HCT116 (cell line): ENCODE results near the gene AUTS2. TPM values are rescaled to one million over a fixed set of nuclear protein-coding genes. Genes with fewer than 3 reads are reported as not detected.

Experiments
- ATAC-seq: fragments of 200-7000 bp; cut with Tn5 transposase; 2 replicates; pipeline ENCODE4 v1.9.1; 2020; ENCODE audit warnings: mild to moderate bottlenecking, moderate library complexity
- BruUV-seq: library from RNA; stranded (reverse); fragments of 400-500 nt; replicated peaks from 2 replicates; lab custom pipeline; 2021; lab: Mats Ljungman, UMichigan
- CTCF ChIA-PET: fragments of 300-600 bp; sonication (Branson Sonifier 250); formaldehyde crosslinking; loops from one replicate; lab custom pipeline; 2021; ENCODE audit warnings: antibody characterized with exemption; lab: Charles Lee
- POLR2A ChIA-PET: fragments of 300-600, 350-600 bp; sonication (Branson Sonifier 250); formaldehyde crosslinking; loops from one replicate; lab custom pipeline; 2021; ENCODE audit warnings: antibody characterized with exemption; lab: Charles Lee
- RAD21 ChIA-PET, 2 experiments: fragments of 300-600 bp; sonication (Branson Sonifier 250); formaldehyde crosslinking; loops; one replicate each; lab custom pipeline; 2023; ENCODE audit warnings: low total read pairs in 2 of 2; ENCODE audit not compliant: uncharacterized antibody in 2 of 2, unreplicated experiment in 2 of 2, low non-redundant PET in 1 of 2; lab: Charles Lee
- DNase-seq: peaks from one replicate; pipeline ENCODE4 v3.0.0-alpha.2; 2010; ENCODE audit warnings: low read depth, low spot score
- H2AFZ ChIP-seq: fragments of 200-600 bp; shearing (Covaris generic), sonication (generic); 2 replicates; pipeline ENCODE4 v1.6.1; 2017; ENCODE audit warnings: low read depth, mixed run types, mixed read lengths, antibody characterized with exemption, low read length; ENCODE audit not compliant: poor library complexity, severe bottlenecking
- H3K27ac ChIP-seq: 2 replicates; pipeline ENCODE4 v1.5.1; 2012; ENCODE audit warnings: low read depth, low read length
- H3K27me3 ChIP-seq: fragments of 200-600 bp; sonication (generic); 2 replicates; pipeline ENCODE4 v1.6.1; 2016; ENCODE audit warnings: mixed run types, low read length, mixed read lengths; ENCODE audit not compliant: insufficient read depth
- H3K36me3 ChIP-seq, 2 experiments: fragments of 200-500 bp in 1 of 2; fragments of 200-600 bp in 1 of 2; sonication (Bioruptor generic) in 1 of 2; sonication (generic) in 1 of 2; 2 replicates each; pipeline versions ENCODE4 v1.5.1 to v1.6.1; 2014 to 2016; ENCODE audit warnings: low read length in 2 of 2, inconsistent platforms in 1 of 2, mixed read lengths in 1 of 2, mixed run types in 1 of 2; ENCODE audit not compliant: insufficient read depth in 2 of 2, control insufficient read depth in 1 of 2
- H3K4me1 ChIP-seq, 2 experiments: fragments of 200-600 bp in 1 of 2; sonication (generic) in 1 of 2; 2 replicates each; pipeline versions ENCODE4 v1.5.1 to v1.6.1; 2012 to 2017; ENCODE audit warnings: low read length in 2 of 2, inconsistent platforms in 1 of 2, mild to moderate bottlenecking in 1 of 2, mixed read lengths in 1 of 2, mixed run types in 1 of 2, moderate library complexity in 1 of 2; ENCODE audit not compliant: insufficient read depth in 2 of 2, control insufficient read depth in 1 of 2
- H3K4me2 ChIP-seq: fragments of 200-600 bp; sonication (generic); 2 replicates; pipeline ENCODE4 v1.6.1; 2017; ENCODE audit warnings: mixed run types, low read length, mixed read lengths
- H3K4me3 ChIP-seq, 2 experiments: fragments of 200-600 bp in 1 of 2; sonication (generic) in 1 of 2; replicated peaks in 1 of 2; 2 replicates each; pipeline ENCODE4 v1.5.1; 2011 to 2016; ENCODE audit warnings: low read length in 2 of 2, control low read depth in 1 of 2, low read depth in 1 of 2, mild to moderate bottlenecking in 1 of 2, mixed read lengths in 1 of 2, mixed run types in 1 of 2
- H3K79me2 ChIP-seq: fragments of 200-600 bp; sonication (generic); 2 replicates; pipeline ENCODE4 v1.6.1; 2017; ENCODE audit warnings: mild to moderate bottlenecking, mixed run types, low read length, moderate library complexity, mixed read lengths; ENCODE audit not compliant: insufficient read depth
- H3K9ac ChIP-seq: fragments of 200-600 bp; sonication (generic); 2 replicates; pipeline ENCODE4 v1.6.1; 2016; ENCODE audit warnings: low read length, mixed read lengths
- H3K9me2 ChIP-seq: fragments of 200-600 bp; sonication (generic), shearing (Covaris generic); 2 replicates; pipeline ENCODE4 v1.6.1; 2017; ENCODE audit warnings: mixed run types, mild to moderate bottlenecking, moderate library complexity; ENCODE audit not compliant: insufficient read depth
- H3K9me3 ChIP-seq, 2 experiments: fragments of 200-500 bp in 1 of 2; fragments of 200-600 bp in 1 of 2; sonication (Bioruptor generic) in 1 of 2; sonication (generic) in 1 of 2; 2 replicates each; pipeline ENCODE4 v1.6.1; 2014 to 2017; ENCODE audit warnings: low read length in 2 of 2, mixed read lengths in 2 of 2, inconsistent platforms in 1 of 2, low read depth in 1 of 2, mild to moderate bottlenecking in 1 of 2, mixed run types in 1 of 2, moderate library complexity in 1 of 2; ENCODE audit not compliant: control insufficient read depth in 1 of 2, insufficient read depth in 1 of 2
- H4K20me1 ChIP-seq: fragments of 200-600 bp; sonication (generic), shearing (Covaris generic); 2 replicates; pipeline ENCODE4 v1.6.1; 2017; ENCODE audit warnings: mixed run types, mild to moderate bottlenecking, moderate library complexity; ENCODE audit not compliant: insufficient read depth
- ATF3 ChIP-seq: IDR thresholded peaks from 2 replicates; pipeline ENCODE4 v1.6.1; 2012
- CBX3 ChIP-seq: IDR thresholded peaks from 2 replicates; pipeline ENCODE4 v1.6.1; 2012; ENCODE audit warnings: low read depth
- CEBPB ChIP-seq: IDR thresholded peaks from 2 replicates; pipeline ENCODE4 v1.6.1; 2012; ENCODE audit warnings: low read depth
- EGR1 ChIP-seq: IDR thresholded peaks from 2 replicates; pipeline ENCODE4 v1.6.1; 2012; ENCODE audit warnings: low read depth
- ELF1 ChIP-seq: IDR thresholded peaks from 2 replicates; pipeline ENCODE4 v1.6.1; 2012; ENCODE audit warnings: low read depth, borderline replicate concordance
- EZH2 ChIP-seq: fragments of 200-600 bp; sonication (generic); IDR thresholded peaks from 2 replicates; pipeline ENCODE4 v1.6.1; 2017; ENCODE audit warnings: antibody characterized with exemption, mixed run types
- FOSL1 ChIP-seq: IDR thresholded peaks from 2 replicates; pipeline ENCODE4 v1.6.1; 2012; ENCODE audit warnings: low read depth
- MAX ChIP-seq: IDR thresholded peaks from 2 replicates; pipeline ENCODE4 v1.6.1; 2012
- POLR2A ChIP-seq: IDR thresholded peaks from 2 replicates; pipeline ENCODE4 v1.7.0; 2011; ENCODE audit warnings: borderline replicate concordance; ENCODE audit not compliant: insufficient read depth, insufficient read length; ENCODE audit errors: extremely low read depth
- POLR2AphosphoS5 ChIP-seq: IDR thresholded peaks from 2 replicates; pipeline ENCODE4 v1.6.1; 2011; ENCODE audit warnings: mild to moderate bottlenecking, low read depth, low read length, moderate library complexity
- SIN3A ChIP-seq: IDR thresholded peaks from 2 replicates; pipeline ENCODE4 v1.6.1; 2012; ENCODE audit warnings: low read depth
- TCF7L2 ChIP-seq: IDR thresholded peaks from 2 replicates; pipeline ENCODE4 v1.7.0; 2011; ENCODE audit warnings: borderline replicate concordance, inconsistent platforms; ENCODE audit not compliant: insufficient read depth, insufficient read length; ENCODE audit errors: extremely low read depth
- YY1 ChIP-seq: IDR thresholded peaks from 2 replicates; pipeline ENCODE4 v1.6.1; 2011; ENCODE audit warnings: low read length, low read depth, moderate library complexity, mild to moderate bottlenecking; ENCODE audit not compliant: insufficient replicate concordance; ENCODE audit errors: extremely low read depth
- ZBTB33 ChIP-seq: IDR thresholded peaks from 2 replicates; pipeline ENCODE4 v1.6.1; 2011; ENCODE audit warnings: mild to moderate bottlenecking, low read length, moderate library complexity; ENCODE audit not compliant: insufficient replicate concordance; ENCODE audit errors: extremely low read depth
- ZFX ChIP-seq: fragments of 450-650 bp; IDR thresholded peaks from 2 replicates; pipeline ENCODE4 v1.6.1; 2017
- ZNF274 ChIP-seq: fragments of 200-500 bp; sonication (Bioruptor generic); IDR thresholded peaks from 2 replicates; pipeline ENCODE4 v1.6.1; 2014; ENCODE audit warnings: mild to moderate bottlenecking, low read depth, low read length, inconsistent platforms
- intact Hi-C: fragments of 100-400 bp; cut with micrococcal nuclease; formaldehyde crosslinking; loops from 2 replicates; pipeline ENCODE4 v1.10.0; 2022
- total RNA-seq: library from RNA; stranded (reverse); gene quantifications from one replicate; pipeline ENCODE4 v1.2.1, GENCODE V29; 2021; ENCODE audit not compliant: unreplicated experiment

AUTS2 gene
- total RNA-seq, 1 experiment from 2014 or later = 0.93 TPM

- ChIA-PET CTCF (no interaction called here), POLR2A (no interaction called here), RAD21 (no interaction called here)
- peaks cover 7 to 34% of the 10 kb centered on the region in 2 experiments; a peak in 2 of 4 replicates for H3K9me3 ChIP-seq
- H3K27me3 ChIP-seq = no peaks in the 10 kb centered on the region
- H3K4me1 ChIP-seq = no peaks in the 10 kb centered on the region
- no peak overlapping the region for H3K9ac ChIP-seq
- intact Hi-C loops = no loop called here
- no peak overlapping the region for H2AFZ ChIP-seq
- H3K4me2 ChIP-seq = no peak overlapping the region
- H4K20me1 ChIP-seq = no peaks in the 10 kb centered on the region
- BruUV-seq = no TSS peak
- H3K36me3 ChIP-seq = no peaks in the 10 kb centered on the region
- DNase-seq (no peak), ATAC-seq (no peak)
- H3K79me2 ChIP-seq = no peaks in the 10 kb centered on the region
- no peak overlapping the region for H3K27ac ChIP-seq
- no peaks in the 10 kb centered on the region for H3K9me2 ChIP-seq
- H3K4me3 ChIP-seq = no peak overlapping the region
- TF ChIP-seq ELF1 (no peak), SIN3A (no peak), TCF7L2 (no peak), FOSL1 (no peak), POLR2AphosphoS5 (no peak), EZH2 (no peak)
Observed at GRCh38 chr7:70489813-70490212, 891.5 kb downstream of the AUTS2 start.

- no peaks in the 10 kb centered on the region for H3K9me2 ChIP-seq
- BruUV-seq = no TSS peak
- RAD21 ChIA-PET = no interaction called here
- intact Hi-C loops = no loop called here
- H3K9me3 ChIP-seq = peaks cover 0 to 34% of the 10 kb centered on the region in 2 experiments; a peak in 2 of 4 replicates
- H3K4me1 ChIP-seq = no peaks in the 10 kb centered on the region
- H3K27me3 ChIP-seq = no peaks in the 10 kb centered on the region
- no peaks in the 10 kb centered on the region for H3K79me2 ChIP-seq
- TF ChIP-seq CBX3 = no peak
- TF ChIP-seq ATF3 = no peak
- no peak for TF ChIP-seq POLR2AphosphoS5
- no peak for TF ChIP-seq POLR2A
- TF ChIP-seq SIN3A = no peak
- TF ChIP-seq ZFX = no peak
- no peak for TF ChIP-seq MAX
- no peak for TF ChIP-seq EGR1
- no peak for TF ChIP-seq YY1
- no peak for TF ChIP-seq ZBTB33
- TF ChIP-seq TCF7L2 = no peak
- TF ChIP-seq ELF1 = no peak
- no peak for TF ChIP-seq ZNF274
- TF ChIP-seq CEBPB = no peak
- TF ChIP-seq, all 23 proteins: peak for 0
- CTCF ChIA-PET = no interaction called here
- H3K4me2 ChIP-seq = no peak overlapping the region
- H4K20me1 ChIP-seq = no peaks in the 10 kb centered on the region
- POLR2A ChIA-PET = no interaction called here
- ATAC-seq (no peak), DNase-seq (no peak)
- no peak overlapping the region for H3K9ac ChIP-seq
- H3K4me3 ChIP-seq = no peak overlapping the region
- H3K36me3 ChIP-seq = no peaks in the 10 kb centered on the region
- H3K27ac ChIP-seq = no peak overlapping the region
- no peak overlapping the region for H2AFZ ChIP-seq
Observed at GRCh38 chr7:70492625-70493024, 894.4 kb downstream of the AUTS2 start.
